Caco-2 (cell line): ENCODE results near the gene IREB2. TPM values are rescaled to one million over a fixed set of nuclear protein-coding genes. Genes with fewer than 3 reads are reported as not detected.
"Not testable (repeated sequence)": the region's sequence is repeated elsewhere in the genome, so short reads cannot be mapped to it uniquely, and the experiment has no call there.

ENCODE experiments used
- BruUV-seq: library from RNA; stranded (reverse); fragments of 400-500 nt; replicated peaks from 2 replicates; lab custom pipeline; 2021; lab: Mats Ljungman, UMichigan
- CTCF ChIA-PET: fragments of 300-600 bp; sonication (Branson Sonifier 250); formaldehyde crosslinking; loops from one replicate; lab custom pipeline; 2022; ENCODE audit warnings: antibody characterized with exemption; lab: Charles Lee
- POLR2A ChIA-PET: fragments of 300-600 bp; sonication (Branson Sonifier 250); formaldehyde crosslinking; loops from one replicate; lab custom pipeline; 2022; ENCODE audit warnings: antibody characterized with exemption; lab: Charles Lee
- DNase-seq, 2 experiments: peaks; one replicate each; pipeline versions ENCODE4 v3.0.0 to v3.0.0-alpha.2; 2020 to 2022
- H3K27me3 ChIP-seq: replicated peaks from 2 replicates; pipeline ENCODE4 v1.6.0; 2011; ENCODE audit warnings: low read length; ENCODE audit not compliant: control insufficient read depth, insufficient read depth
- H3K36me3 ChIP-seq: 2 replicates; pipeline ENCODE4 v1.5.1; 2011; ENCODE audit warnings: low read length; ENCODE audit not compliant: control insufficient read depth, insufficient read depth
- H3K4me1 ChIP-seq: fragments of 250-450 bp; sonication (Bioruptor Pico); 2 replicates; pipeline ENCODE4 v1.5.1; 2020; ENCODE audit warnings: mild to moderate bottlenecking
- H3K4me3 ChIP-seq: 2 replicates; pipeline ENCODE4 v1.5.1; 2011; ENCODE audit warnings: low read depth, mild to moderate bottlenecking, control low read depth, low read length
- H3K9me3 ChIP-seq: fragments of 250-450 bp; sonication (Bioruptor Pico); 2 replicates; pipeline ENCODE4 v1.5.1; 2020; ENCODE audit warnings: mild to moderate bottlenecking, moderate library complexity
- H3K27ac Mint-ChIP-seq: one replicate; pipeline ENCODE4 v1.8.0; 2022; ENCODE audit warnings: mixed read lengths; ENCODE audit not compliant: unreplicated experiment
- H3K27me3 Mint-ChIP-seq: one replicate; pipeline ENCODE4 v1.8.0; 2022; ENCODE audit warnings: mixed read lengths; ENCODE audit not compliant: insufficient read depth, unreplicated experiment
- H3K36me3 Mint-ChIP-seq: one replicate; pipeline ENCODE4 v1.8.0; 2022; ENCODE audit warnings: mild to moderate bottlenecking, mixed read lengths; ENCODE audit not compliant: insufficient read depth, unreplicated experiment
- H3K4me1 Mint-ChIP-seq: one replicate; pipeline ENCODE4 v1.8.0; 2022; ENCODE audit warnings: low read depth, mixed read lengths; ENCODE audit not compliant: unreplicated experiment
- H3K4me3 Mint-ChIP-seq: one replicate; pipeline ENCODE4 v1.8.0; 2022; ENCODE audit warnings: mild to moderate bottlenecking, moderate library complexity, mixed read lengths; ENCODE audit not compliant: unreplicated experiment
- H3K9me3 Mint-ChIP-seq: one replicate; pipeline ENCODE4 v1.8.0; 2022; ENCODE audit warnings: mixed read lengths; ENCODE audit not compliant: unreplicated experiment
- CTCF ChIP-seq, 2 experiments: fragments of 200-600 bp in 1 of 2; IDR thresholded peaks; 1 replicate in 1 of 2; 2 replicates in 1 of 2; pipeline versions ENCODE4 v1.5.1 to v1.8.0; 2011 to 2022; ENCODE audit warnings: antibody characterized with exemption in 1 of 2, control low read depth in 1 of 2, inconsistent platforms in 1 of 2, low read depth in 1 of 2, low read length in 1 of 2, mild to moderate bottlenecking in 1 of 2, moderate library complexity in 1 of 2; ENCODE audit not compliant: insufficient read depth in 1 of 2, severe bottlenecking in 1 of 2, unreplicated experiment in 1 of 2
- intact Hi-C: fragments of 100-400 bp; cut with micrococcal nuclease; formaldehyde crosslinking; loops from one replicate; pipeline ENCODE4 v1.10.0; 2022; ENCODE audit not compliant: unreplicated experiment
- total RNA-seq: library from RNA; stranded (reverse); gene quantifications from 2 replicates; pipeline ENCODE4 v1.2.3, GENCODE V29; 2022

Gene IREB2
- total RNA-seq, 1 experiment from 2014 or later, result 77.6 TPM

GRCh38 chr15:78536134-78536533 is 98.1 kb downstream of the IREB2 start:
- no peaks in the 10 kb centered on the region for H3K9me3 ChIP-seq
- peaks cover 7% of the 10 kb centered on the region for H3K4me1 Mint-ChIP-seq
- no TSS peak for BruUV-seq
- no peaks in the 10 kb centered on the region for H3K4me1 ChIP-seq
- no peak overlapping the region for H3K4me3 ChIP-seq
- H3K27ac Mint-ChIP-seq, result no peak overlapping the region
- H3K36me3 Mint-ChIP-seq, result peaks cover 13% of the 10 kb centered on the region
- TF ChIP-seq CTCF (IDR thresholded peaks at IDR 0.05; ENCODE audit: insufficient read depth in 1 of 2, low read depth in 1 of 2, low read length in 1 of 2, severe bottlenecking in 1 of 2, unreplicated experiment in 1 of 2), result no peak
- no peaks in the 10 kb centered on the region for H3K27me3 Mint-ChIP-seq
- intact Hi-C loops, result no loop called here
- ChIA-PET POLR2A (no interaction called here), CTCF (no interaction called here)
- H3K27me3 ChIP-seq, result no peaks in the 10 kb centered on the region
- DNase-seq, result no peak
- H3K9me3 Mint-ChIP-seq, result no peaks in the 10 kb centered on the region
- no peaks in the 10 kb centered on the region for H3K36me3 ChIP-seq
- no peak overlapping the region for H3K4me3 Mint-ChIP-seq

- Histone ChIP-seq H3K4me1 (no peaks in the 10 kb centered on the region), H3K4me3 (no peak overlapping the region), H3K9me3 (no peaks in the 10 kb centered on the region), H3K36me3 (no peaks in the 10 kb centered on the region; the same call in 1 of the 2 replicates), H3K27me3 (no peaks in the 10 kb centered on the region)
- DNase-seq, result no peak
- no TSS peak for BruUV-seq
- H3K9me3 Mint-ChIP-seq, result no peaks in the 10 kb centered on the region
- peaks cover 16% of the 10 kb centered on the region for H3K36me3 Mint-ChIP-seq
- TF ChIP-seq CTCF (IDR thresholded peaks at IDR 0.05; ENCODE audit: insufficient read depth in 1 of 2, low read depth in 1 of 2, low read length in 1 of 2, severe bottlenecking in 1 of 2, unreplicated experiment in 1 of 2), result no peak
- H3K27me3 Mint-ChIP-seq, result no peaks in the 10 kb centered on the region
- ChIA-PET POLR2A (no interaction called here), CTCF (no interaction called here)
- intact Hi-C loops, result no loop called here
- peaks cover 14% of the 10 kb centered on the region for H3K4me1 Mint-ChIP-seq
- no peak overlapping the region for H3K27ac Mint-ChIP-seq
- no peak overlapping the region for H3K4me3 Mint-ChIP-seq
Measured at GRCh38 chr15:78537266-78537905, 99.4 kb downstream of the IREB2 start.

- Histone ChIP-seq H3K36me3 (peaks cover 3% of the 10 kb centered on the region; the same call in 1 of the 2 replicates), H3K27me3 (no peaks in the 10 kb centered on the region), H3K4me3 (no peak overlapping the region), H3K9me3 (no peaks in the 10 kb centered on the region), H3K4me1 (no peaks in the 10 kb centered on the region)
- Mint-ChIP-seq H3K9me3 (no peaks in the 10 kb centered on the region), H3K4me1 (peaks cover 14% of the 10 kb centered on the region), H3K36me3 (peaks cover 21% of the 10 kb centered on the region), H3K4me3 (no peak overlapping the region), H3K27me3 (no peaks in the 10 kb centered on the region), H3K27ac (no peak overlapping the region)
- no TSS peak for BruUV-seq
- DNase-seq, result no peak
- CTCF ChIA-PET, result no interaction called here
- no peak for TF ChIP-seq CTCF (IDR thresholded peaks at IDR 0.05; ENCODE audit: insufficient read depth in 1 of 2, low read depth in 1 of 2, low read length in 1 of 2, severe bottlenecking in 1 of 2, unreplicated experiment in 1 of 2)
- POLR2A ChIA-PET, result no interaction called here
- intact Hi-C loops, result no loop called here
Measured at GRCh38 chr15:78538358-78538757, 100.3 kb downstream of the IREB2 start.

GRCh38 chr15:78539464-78540140 is 101.6 kb downstream of the IREB2 start:
- H3K4me1 ChIP-seq, H3K9me3 ChIP-seq, DNase-seq, H3K9me3 Mint-ChIP-seq, H3K27me3 ChIP-seq, H3K36me3 ChIP-seq, H3K27me3 Mint-ChIP-seq: not testable (repeated sequence)
- peaks cover 14% of the 10 kb centered on the region for H3K4me1 Mint-ChIP-seq
- peak overlapping the region; percentile 75 for H3K4me3 ChIP-seq
- intact Hi-C loops, result loop anchor here (1.0 kb wide), 1 partner anchor 32 kb away; the partner anchor contains the start of gene HYKK
- peak overlapping the region; percentile 96 for H3K27ac Mint-ChIP-seq
- TSS peak; percentile 84 for BruUV-seq
- H3K4me3 Mint-ChIP-seq, result peak overlapping the region; percentile 91
- CTCF ChIA-PET, result interaction anchor here (0.7 to 1.4 kb wide), 2 partner anchors 9 to 32 kb away, joined by 4 read pairs; partner anchors contain the start of gene HYKK
- POLR2A ChIA-PET, result interaction anchor here (0.6 to 1.2 kb wide), 6 partner anchors 13 to 295 kb away, joined by 3 to 12 read pairs (median 3); partner anchors contain the start of genes CHRNA5 and SKIC8
- H3K36me3 Mint-ChIP-seq, result peaks cover 21% of the 10 kb centered on the region
